Measurements from ENCODE around the gene KBTBD13. TPM values are rescaled to one million over a fixed set of nuclear protein-coding genes. Genes with fewer than 3 reads are reported as not detected.

Gene KBTBD13
- total RNA-seq, 1 donor from 2014 or later, result not detected

DNA sequence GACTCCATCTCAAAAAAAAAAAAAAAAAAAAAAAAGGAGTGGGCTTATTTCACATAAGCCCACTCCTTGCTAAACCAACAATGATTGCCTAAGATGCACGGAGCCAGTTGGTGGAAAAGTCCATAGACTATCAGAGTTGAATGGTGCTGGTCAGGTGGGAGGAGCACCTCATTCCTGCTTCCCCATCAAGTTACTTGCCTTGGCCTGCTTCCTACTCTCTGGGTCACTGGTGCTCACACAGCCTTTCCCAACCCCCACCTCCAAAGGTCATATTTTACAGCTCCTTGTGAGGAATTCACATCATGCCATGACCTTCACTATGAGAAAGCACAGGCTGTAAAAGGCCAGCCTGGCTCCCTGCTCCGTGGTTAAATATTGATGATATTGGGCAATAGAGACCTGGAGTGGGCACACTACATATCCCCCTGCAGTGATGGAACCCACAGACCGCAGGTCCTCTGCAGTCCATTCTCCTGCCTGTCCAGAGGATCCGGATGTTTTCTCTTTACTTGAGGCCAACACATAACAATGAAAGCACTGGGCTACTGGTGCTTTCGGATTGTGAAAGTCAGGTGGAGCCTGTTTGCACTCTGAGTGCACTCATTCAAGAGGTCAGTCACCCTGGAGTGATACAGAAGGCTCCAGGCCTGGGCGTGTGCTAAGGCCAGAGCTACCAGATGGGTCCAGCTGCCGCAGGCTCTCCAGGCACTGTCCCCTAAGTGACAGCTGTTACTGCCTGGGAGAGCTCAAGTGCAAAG lies 31.6 kb upstream of the KBTBD13 start, which contains the start of gene SLC51B:
Gene SLC51B, plus strand, starts transcription at position 664 of the 758 bp plus-strand sequence. CDS start 4,618 bp downstream, outside the sequence.
- TF ChIP-seq, protein P1, sequence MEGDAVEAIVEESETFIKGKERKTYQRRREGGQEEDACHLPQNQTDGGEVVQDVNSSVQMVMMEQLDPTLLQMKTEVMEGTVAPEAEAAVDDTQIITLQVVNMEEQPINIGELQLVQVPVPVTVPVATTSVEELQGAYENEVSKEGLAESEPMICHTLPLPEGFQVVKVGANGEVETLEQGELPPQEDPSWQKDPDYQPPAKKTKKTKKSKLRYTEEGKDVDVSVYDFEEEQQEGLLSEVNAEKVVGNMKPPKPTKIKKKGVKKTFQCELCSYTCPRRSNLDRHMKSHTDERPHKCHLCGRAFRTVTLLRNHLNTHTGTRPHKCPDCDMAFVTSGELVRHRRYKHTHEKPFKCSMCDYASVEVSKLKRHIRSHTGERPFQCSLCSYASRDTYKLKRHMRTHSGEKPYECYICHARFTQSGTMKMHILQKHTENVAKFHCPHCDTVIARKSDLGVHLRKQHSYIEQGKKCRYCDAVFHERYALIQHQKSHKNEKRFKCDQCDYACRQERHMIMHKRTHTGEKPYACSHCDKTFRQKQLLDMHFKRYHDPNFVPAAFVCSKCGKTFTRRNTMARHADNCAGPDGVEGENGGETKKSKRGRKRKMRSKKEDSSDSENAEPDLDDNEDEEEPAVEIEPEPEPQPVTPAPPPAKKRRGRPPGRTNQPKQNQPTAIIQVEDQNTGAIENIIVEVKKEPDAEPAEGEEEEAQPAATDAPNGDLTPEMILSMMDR (IDR thresholded peaks at IDR 0.05; ENCODE audit: insufficient read depth, low read length, poor library complexity, severe bottlenecking), result no peak
- no peak for DNase-seq (ENCODE audit: low read depth)
- no peaks in the 10 kb centered on the region for H3K36me3 ChIP-seq (ENCODE audit: control insufficient read depth, insufficient read depth, low read length)
- H3K4me3 ChIP-seq (ENCODE audit: low read depth, low read length), result no peak within 1 kb of the TSS
- peaks cover 2% of the 10 kb centered on the region for H3K27me3 ChIP-seq (ENCODE audit: control insufficient read depth, insufficient read depth, low read length)

DNA sequence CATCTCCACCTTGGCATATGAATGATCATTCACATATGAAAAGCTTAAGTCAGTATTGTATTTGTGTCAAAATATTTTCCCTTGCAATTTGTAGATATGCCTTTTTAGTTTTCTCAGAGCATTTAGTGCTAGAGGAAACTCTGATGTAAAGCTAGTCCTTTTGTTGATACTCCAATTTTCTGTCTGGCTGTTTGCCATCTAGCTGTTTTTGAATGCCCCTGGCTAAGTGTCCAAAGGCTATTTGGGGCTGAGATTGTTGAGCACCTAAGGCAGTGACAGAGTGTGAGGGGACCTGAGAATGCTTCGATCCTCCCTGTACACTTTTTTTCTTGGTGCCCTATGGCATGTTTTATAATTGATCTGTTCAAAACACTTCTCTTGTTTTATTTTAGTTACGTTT lies 28.3 kb upstream of the KBTBD13 start:
- no peak for DNase-seq (ENCODE audit: low read depth)
- no peak overlapping the region for H3K4me3 ChIP-seq (ENCODE audit: low read depth, low read length)
- TF ChIP-seq, protein P1 (IDR thresholded peaks at IDR 0.05; ENCODE audit: insufficient read depth, low read length, poor library complexity, severe bottlenecking), result no peak
- peaks cover 5% of the 10 kb centered on the region for H3K27me3 ChIP-seq (ENCODE audit: control insufficient read depth, insufficient read depth, low read length)
- H3K36me3 ChIP-seq (ENCODE audit: control insufficient read depth, insufficient read depth, low read length), result no peaks in the 10 kb centered on the region

DNA sequence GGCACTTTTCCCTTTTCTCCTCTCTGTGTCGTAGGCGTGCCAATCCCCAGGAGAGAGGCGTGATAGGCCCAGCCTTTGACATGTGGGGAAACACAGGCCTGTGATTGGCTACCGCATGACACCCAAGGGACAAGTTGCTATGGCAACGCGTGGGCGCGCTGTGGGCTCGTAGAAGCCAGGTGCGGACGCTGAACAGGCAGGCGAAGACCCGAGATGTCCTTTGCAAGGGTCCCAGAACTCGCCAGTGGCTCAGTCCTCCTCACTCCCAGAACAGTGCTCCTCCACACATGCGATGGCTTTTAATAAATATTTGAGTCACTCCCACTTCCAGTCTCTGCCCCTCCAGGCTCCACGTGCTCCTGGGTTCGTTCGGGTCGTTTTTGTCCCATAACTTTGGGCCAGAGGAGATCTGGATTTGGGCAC lies 27.1 kb upstream of the KBTBD13 start:
- TF ChIP-seq, protein P1 (IDR thresholded peaks at IDR 0.05; ENCODE audit: insufficient read depth, low read length, poor library complexity, severe bottlenecking), result no peak
- Histone ChIP-seq H3K36me3 (ENCODE audit: control insufficient read depth, insufficient read depth, low read length) (no peaks in the 10 kb centered on the region), H3K4me3 (ENCODE audit: low read depth, low read length) (peak overlapping the region; percentile 17), H3K27me3 (ENCODE audit: control insufficient read depth, insufficient read depth, low read length) (peaks cover 5% of the 10 kb centered on the region)
- DNase-seq (ENCODE audit: low read depth), result peak; percentile 83

DNA sequence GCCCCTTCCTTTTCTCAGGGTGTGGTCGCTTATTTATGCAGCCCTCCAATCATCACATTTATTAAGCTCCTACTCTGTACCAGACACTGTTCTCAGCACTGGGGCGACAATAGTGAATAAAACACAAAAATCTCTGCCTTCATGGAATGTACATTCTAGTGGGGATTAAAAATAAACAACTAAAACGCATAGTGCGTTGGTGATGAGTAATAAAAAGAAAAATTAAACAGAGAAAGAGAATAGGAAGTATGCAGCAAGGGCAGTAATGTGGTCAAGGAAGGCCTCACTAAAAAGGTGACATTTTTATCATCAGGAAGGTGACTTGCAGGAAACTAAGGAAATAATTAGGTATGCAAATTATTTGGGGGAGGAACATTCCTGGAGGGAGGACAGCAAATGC lies 26.3 kb upstream of the KBTBD13 start:
- TF ChIP-seq, protein P1 (IDR thresholded peaks at IDR 0.05; ENCODE audit: insufficient read depth, low read length, poor library complexity, severe bottlenecking), result no peak
- Histone ChIP-seq H3K4me3 (ENCODE audit: low read depth, low read length) (no peak overlapping the region), H3K27me3 (ENCODE audit: control insufficient read depth, insufficient read depth, low read length) (peaks cover 5% of the 10 kb centered on the region), H3K36me3 (ENCODE audit: control insufficient read depth, insufficient read depth, low read length) (no peaks in the 10 kb centered on the region)
- DNase-seq (ENCODE audit: low read depth), result no peak

DNA sequence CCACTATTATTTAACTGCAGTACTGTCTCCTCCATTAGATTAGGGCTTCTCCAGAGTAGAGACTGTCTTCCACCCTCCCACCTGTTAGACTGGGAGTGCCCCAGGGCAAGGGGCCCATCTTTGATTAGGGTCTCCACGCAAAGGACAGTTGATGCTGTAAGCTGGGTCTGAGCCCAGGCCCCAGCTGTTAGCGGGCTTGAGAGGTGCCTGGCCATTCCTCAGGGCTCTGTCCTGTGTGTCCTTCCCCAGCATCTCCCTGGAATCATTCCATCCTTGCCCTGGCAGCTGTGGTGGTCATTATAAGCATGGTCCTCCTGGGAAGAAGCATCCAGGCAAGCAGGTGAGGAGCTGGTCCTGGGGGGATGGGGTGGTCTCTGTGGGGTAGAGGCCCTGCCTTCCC lies 25.3 kb upstream of the KBTBD13 start:
- TF ChIP-seq, protein P1 (IDR thresholded peaks at IDR 0.05; ENCODE audit: insufficient read depth, low read length, poor library complexity, severe bottlenecking), result no peak
- H3K27me3 ChIP-seq (ENCODE audit: control insufficient read depth, insufficient read depth, low read length), result peaks cover 5% of the 10 kb centered on the region
- no peak for DNase-seq (ENCODE audit: low read depth)

DNA sequence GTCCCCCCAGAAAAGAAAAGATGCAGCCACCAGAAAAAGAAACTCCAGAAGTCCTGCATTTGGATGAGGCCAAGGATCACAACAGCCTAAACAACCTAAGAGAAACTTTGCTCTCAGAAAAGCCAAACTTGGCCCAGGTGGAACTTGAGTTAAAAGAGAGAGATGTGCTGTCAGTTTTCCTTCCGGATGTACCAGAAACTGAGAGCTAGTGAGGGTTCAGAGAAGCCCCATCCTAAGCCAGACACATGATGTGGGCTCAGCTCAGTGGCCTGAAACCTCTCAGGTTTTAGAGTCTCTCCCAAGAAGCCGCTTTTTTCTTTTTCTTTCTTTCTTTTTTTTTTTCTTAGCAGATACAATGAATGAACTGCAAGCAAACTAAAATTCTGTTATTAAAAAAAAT lies 23.6 kb upstream of the KBTBD13 start:
- H3K27me3 ChIP-seq (ENCODE audit: control insufficient read depth, insufficient read depth, low read length), result peaks cover 5% of the 10 kb centered on the region
- TF ChIP-seq, protein P1 (IDR thresholded peaks at IDR 0.05; ENCODE audit: insufficient read depth, low read length, poor library complexity, severe bottlenecking), result no peak
- no peak overlapping the region for H3K4me3 ChIP-seq (ENCODE audit: low read depth, low read length)
- DNase-seq (ENCODE audit: low read depth), result no peak
- no peaks in the 10 kb centered on the region for H3K36me3 ChIP-seq (ENCODE audit: control insufficient read depth, insufficient read depth, low read length)

More for the DNA sequence above, 25.3 kb upstream of the KBTBD13 start:
- Histone ChIP-seq H3K4me3 (ENCODE audit: low read depth, low read length) (no peak overlapping the region), H3K36me3 (ENCODE audit: control insufficient read depth, insufficient read depth, low read length) (no peaks in the 10 kb centered on the region)
